ENCODE results near the gene NIN.

The NIN gene

DNA sequence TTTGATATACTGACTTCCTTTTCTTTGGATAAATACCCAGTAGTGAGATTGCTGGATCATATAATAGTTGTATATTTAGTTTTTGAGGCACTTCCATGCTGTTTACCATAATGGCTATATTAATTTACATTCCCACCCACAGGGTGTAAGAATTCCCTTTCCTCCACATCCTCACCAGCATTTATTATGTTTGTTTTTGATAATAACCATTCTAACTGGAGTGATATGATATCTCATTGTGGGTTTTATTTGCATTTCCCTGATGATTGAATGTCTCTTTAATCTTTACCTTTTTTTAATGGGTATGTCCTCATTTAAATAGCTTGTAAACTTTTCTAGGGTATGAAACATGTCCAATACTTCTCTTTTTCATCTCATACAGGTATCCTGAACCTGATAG lies 151.3 kb downstream of the NIN start:
- H3K27me3 ChIP-seq (ENCODE audit: control insufficient read depth, insufficient read depth, low read length): no peaks in the 10 kb centered on the region
- H3K4me3 ChIP-seq (ENCODE audit: low read length): no peak overlapping the region
- H3K9ac ChIP-seq (ENCODE audit: low read length): no peak overlapping the region
- no peaks in the 10 kb centered on the region for H3K4me1 ChIP-seq (ENCODE audit: control insufficient read depth, insufficient read depth, low read length)
- no peaks in the 10 kb centered on the region for H3K36me3 ChIP-seq (ENCODE audit: control insufficient read depth, insufficient read depth, low read length)
- H3K27ac ChIP-seq (ENCODE audit: low read depth, low read length): no peak overlapping the region

DNA sequence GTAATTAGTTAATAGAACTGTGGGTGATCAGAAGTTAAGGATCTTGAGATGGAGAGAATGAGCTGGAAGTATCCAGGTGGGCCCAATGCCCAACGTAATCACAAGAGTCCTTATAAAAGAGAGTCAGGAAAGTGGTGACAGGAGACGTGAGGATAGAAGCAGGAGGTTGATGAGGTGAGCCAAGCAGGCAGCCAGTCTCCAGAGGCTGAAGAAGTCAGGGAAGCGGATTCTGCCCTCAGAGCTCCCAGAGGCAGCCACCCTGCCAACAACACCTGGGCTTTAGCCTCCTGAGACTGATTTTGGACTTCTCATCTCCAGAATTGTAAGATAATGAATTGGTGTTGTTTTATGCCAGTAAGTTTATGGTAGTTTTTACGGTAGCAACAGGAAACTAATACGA lies 152.8 kb downstream of the NIN start:
- H3K4me3 ChIP-seq (ENCODE audit: low read length): no peak overlapping the region
- H3K9ac ChIP-seq (ENCODE audit: low read length): no peak overlapping the region
- H3K36me3 ChIP-seq (ENCODE audit: control insufficient read depth, insufficient read depth, low read length): no peaks in the 10 kb centered on the region
- no peaks in the 10 kb centered on the region for H3K4me1 ChIP-seq (ENCODE audit: control insufficient read depth, insufficient read depth, low read length)
- H3K27me3 ChIP-seq (ENCODE audit: control insufficient read depth, insufficient read depth, low read length): no peaks in the 10 kb centered on the region
- no peak overlapping the region for H3K27ac ChIP-seq (ENCODE audit: low read depth, low read length)

DNA sequence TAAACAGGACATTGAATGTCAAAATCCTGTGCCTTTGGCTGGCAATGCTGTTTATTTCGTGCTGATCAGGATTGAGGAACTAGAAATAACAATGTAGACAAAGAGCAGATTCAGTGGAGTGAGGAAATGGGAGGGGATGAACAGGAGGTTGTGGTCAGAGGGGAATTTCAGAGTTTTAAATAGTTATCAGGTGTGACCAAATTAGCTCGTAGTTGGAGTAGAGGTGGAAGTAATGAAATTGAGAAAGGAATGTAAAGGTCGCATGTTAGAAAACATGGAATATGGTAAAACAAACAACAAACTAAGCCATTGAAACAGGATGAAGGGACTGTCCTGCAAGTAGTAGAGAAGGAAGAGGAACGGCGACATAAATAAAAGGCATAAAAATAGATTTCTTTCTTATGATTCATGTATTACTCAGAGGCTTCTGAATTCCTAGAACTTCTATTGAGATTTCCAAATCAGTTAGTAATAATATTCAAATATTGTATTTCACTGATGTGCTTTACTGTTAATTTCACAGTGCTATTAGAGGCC lies 153.4 kb downstream of the NIN start:
- Histone ChIP-seq H3K27ac (ENCODE audit: low read depth, low read length) (no peak overlapping the region), H3K36me3 (ENCODE audit: control insufficient read depth, insufficient read depth, low read length) (no peaks in the 10 kb centered on the region), H3K27me3 (ENCODE audit: control insufficient read depth, insufficient read depth, low read length) (no peaks in the 10 kb centered on the region), H3K4me3 (ENCODE audit: low read length) (no peak overlapping the region), H3K4me1 (ENCODE audit: control insufficient read depth, insufficient read depth, low read length) (no peaks in the 10 kb centered on the region), H3K9ac (ENCODE audit: low read length) (no peak overlapping the region)

DNA sequence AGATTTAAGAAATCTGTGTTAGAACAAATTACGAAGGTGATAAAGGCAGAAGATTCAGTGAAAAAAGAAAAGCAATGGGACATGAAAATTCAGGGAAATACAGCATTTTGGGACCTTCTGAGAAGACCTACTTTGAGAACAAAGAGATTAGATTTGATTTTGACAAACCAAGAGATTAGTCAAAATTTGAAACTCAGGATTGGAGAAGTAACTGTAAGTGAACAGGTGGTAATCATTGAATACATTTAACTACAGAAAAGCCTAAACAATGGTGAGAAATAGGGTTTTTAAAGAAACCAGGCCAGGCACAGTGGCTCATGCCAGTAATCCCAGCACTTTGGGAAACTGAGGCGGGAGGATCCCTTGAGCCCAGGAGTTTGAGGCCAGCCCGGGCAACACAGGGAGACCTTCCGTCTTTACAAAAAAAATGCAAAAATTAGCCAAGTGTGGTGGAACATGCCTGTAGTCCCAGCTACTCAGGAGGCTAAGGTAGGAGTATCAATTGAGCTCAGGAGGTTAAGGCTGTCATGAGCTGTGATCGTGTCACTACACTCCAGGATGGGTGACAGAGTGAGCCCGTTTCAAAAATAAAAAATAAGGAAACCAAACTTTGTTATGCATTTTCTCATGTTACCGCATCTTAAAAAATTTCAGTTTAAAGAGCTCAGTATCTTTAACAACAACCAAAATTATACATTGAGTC lies 154.0 kb downstream of the NIN start:
- Histone ChIP-seq H3K4me3 (ENCODE audit: low read length) (no peak overlapping the region), H3K27me3 (ENCODE audit: control insufficient read depth, insufficient read depth, low read length) (no peaks in the 10 kb centered on the region), H3K4me1 (ENCODE audit: control insufficient read depth, insufficient read depth, low read length) (no peaks in the 10 kb centered on the region), H3K9ac (ENCODE audit: low read length) (no peak overlapping the region), H3K27ac (ENCODE audit: low read depth, low read length) (no peak overlapping the region), H3K36me3 (ENCODE audit: control insufficient read depth, insufficient read depth, low read length) (no peaks in the 10 kb centered on the region)

DNA sequence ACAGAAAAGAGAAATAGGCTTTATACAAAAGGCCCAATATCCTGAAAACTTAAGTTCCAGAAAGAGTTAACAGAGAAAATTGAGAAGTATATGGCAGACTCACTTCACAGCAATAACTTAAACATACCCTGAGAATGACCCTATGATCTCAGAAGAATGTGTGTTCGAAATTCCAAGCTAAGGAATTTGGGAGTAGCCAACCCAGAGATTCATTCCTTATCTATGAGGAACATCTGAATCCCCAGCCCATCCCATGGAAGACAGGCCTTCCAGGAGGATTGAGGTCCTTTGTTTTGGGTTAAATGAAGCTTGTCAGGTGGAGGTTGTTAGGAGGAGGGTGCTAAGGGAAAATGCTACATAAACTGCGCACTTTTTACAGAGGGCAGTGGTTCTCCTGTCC lies 155.4 kb downstream of the NIN start:
- H3K4me3 ChIP-seq (ENCODE audit: low read length): no peak overlapping the region
- H3K27ac ChIP-seq (ENCODE audit: low read depth, low read length): no peak overlapping the region
- H3K27me3 ChIP-seq (ENCODE audit: control insufficient read depth, insufficient read depth, low read length): no peaks in the 10 kb centered on the region
- H3K36me3 ChIP-seq (ENCODE audit: control insufficient read depth, insufficient read depth, low read length): no peaks in the 10 kb centered on the region
- H3K4me1 ChIP-seq (ENCODE audit: control insufficient read depth, insufficient read depth, low read length): no peaks in the 10 kb centered on the region
- H3K9ac ChIP-seq (ENCODE audit: low read length): no peak overlapping the region

DNA sequence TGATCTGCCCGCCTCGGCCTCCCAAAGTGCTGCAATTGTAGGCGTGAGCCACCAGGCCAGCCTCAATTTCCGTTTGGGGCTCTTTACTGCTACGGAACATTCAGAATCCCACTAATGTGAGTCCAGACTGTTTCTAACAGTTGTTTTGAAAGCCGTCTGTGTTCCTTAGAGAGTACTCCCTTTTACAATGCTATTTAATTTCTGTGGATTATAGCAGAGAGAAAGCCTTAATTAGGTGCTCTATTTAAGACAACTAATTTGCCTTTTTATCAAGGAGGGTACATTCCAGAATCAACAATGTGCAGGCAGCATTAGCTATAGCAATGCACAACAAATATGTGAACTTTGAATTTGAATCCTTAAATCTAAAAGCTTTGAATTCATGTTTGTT lies 160.1 kb downstream of the NIN start:
- H3K9ac ChIP-seq (ENCODE audit: low read length): no peak overlapping the region
- no peaks in the 10 kb centered on the region for H3K36me3 ChIP-seq (ENCODE audit: control insufficient read depth, insufficient read depth, low read length)
- H3K4me3 ChIP-seq (ENCODE audit: low read length): no peak overlapping the region
- no peaks in the 10 kb centered on the region for H3K27me3 ChIP-seq (ENCODE audit: control insufficient read depth, insufficient read depth, low read length)
- no peaks in the 10 kb centered on the region for H3K4me1 ChIP-seq (ENCODE audit: control insufficient read depth, insufficient read depth, low read length)
- no peak overlapping the region for H3K27ac ChIP-seq (ENCODE audit: low read depth, low read length)

DNA sequence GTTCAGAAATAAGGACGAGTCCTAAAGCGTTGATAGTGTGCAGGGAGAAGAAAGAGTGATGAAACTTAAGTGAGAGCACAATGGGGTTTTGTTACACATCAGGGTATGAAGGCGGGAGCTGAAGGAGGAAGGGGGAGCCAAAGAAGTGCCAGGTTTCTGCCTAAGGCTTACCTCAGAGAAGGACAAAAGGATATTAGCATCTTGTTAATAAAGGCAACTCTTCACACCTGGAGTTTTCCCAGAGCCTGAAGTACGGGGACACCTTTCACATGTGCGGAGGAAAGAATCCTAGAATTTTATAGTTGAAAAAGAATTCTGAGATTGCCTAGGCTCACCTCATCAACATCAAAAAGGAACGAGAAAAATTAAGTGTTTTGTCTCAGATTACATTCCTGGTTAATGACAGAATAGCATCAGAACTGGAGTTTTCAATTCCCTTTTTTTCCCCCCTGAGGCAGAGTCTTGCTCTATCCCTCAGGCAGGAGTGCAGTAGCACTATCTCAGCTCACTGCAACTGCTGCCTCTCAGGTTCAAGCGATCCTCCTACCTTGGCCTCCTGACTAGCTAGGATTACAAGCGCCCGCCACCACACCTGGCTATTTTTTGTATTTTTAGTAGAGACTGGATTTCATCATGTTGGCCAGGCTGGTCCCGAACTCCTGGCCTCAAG lies 160.6 kb downstream of the NIN start:
- H3K36me3 ChIP-seq (ENCODE audit: control insufficient read depth, insufficient read depth, low read length): no peaks in the 10 kb centered on the region
- H3K4me1 ChIP-seq (ENCODE audit: control insufficient read depth, insufficient read depth, low read length): no peaks in the 10 kb centered on the region
- no peaks in the 10 kb centered on the region for H3K27me3 ChIP-seq (ENCODE audit: control insufficient read depth, insufficient read depth, low read length)
- H3K9ac ChIP-seq (ENCODE audit: low read length): no peak overlapping the region
- H3K4me3 ChIP-seq (ENCODE audit: low read length): no peak overlapping the region
- no peak overlapping the region for H3K27ac ChIP-seq (ENCODE audit: low read depth, low read length)

Measured in rectal smooth muscle tissue (tissue), 1 donor.